ENCODE data around the gene KCTD4. TPM values are rescaled to one million over a fixed set of nuclear protein-coding genes. Genes with fewer than 3 reads are reported as not detected.
A peak's percentile ranks its signal among the peaks of the same experiment; 100 is the strongest.

The KCTD4 gene
- total and polyA plus RNA-seq, 2 experiments from 2014 or later = 0.21 to 0.23 TPM

- no peak for TF ChIP-seq EZH2phosphoT487 (IDR thresholded peaks at IDR 0.05; ENCODE audit: low read depth, severe bottlenecking, unreplicated experiment)
- no peak for TF ChIP-seq CTCF (IDR thresholded peaks at IDR 0.05; ENCODE audit: poor library complexity)
- no peak for TF ChIP-seq EZH2 (IDR thresholded peaks at IDR 0.05; ENCODE audit: borderline replicate concordance)
- Histone ChIP-seq H3K4me2 (no peak overlapping the region), H3K4me3 (no peak overlapping the region), H3K79me2 (peaks cover 16% of the 10 kb centered on the region), H4K20me1 (ENCODE audit: insufficient read depth, poor library complexity, severe bottlenecking) (no peaks in the 10 kb centered on the region), H3K9me2 (replicated peaks; ENCODE audit: insufficient read depth) (no peaks in the 10 kb centered on the region), H3K27me3 (no peaks in the 10 kb centered on the region), H3K4me1 (ENCODE audit: insufficient read depth) (peaks cover 10% of the 10 kb centered on the region), H3K36me3 (replicated peaks; ENCODE audit: insufficient read depth, low read depth) (no peaks in the 10 kb centered on the region), H2AFZ (no peak overlapping the region), H3K27ac (no peak overlapping the region), H3K9me3 (ENCODE audit: low read depth) (no peaks in the 10 kb centered on the region)
- DNase-seq (ENCODE audit: low spot score) = no peak
- 97% methylated on average over 7 of the region's 7 CpGs for WGBS (ENCODE audit: low lambda C conversion rate, missing lambda C conversion rate)
These were observed 19.9 kb downstream of the KCTD4 start for GRCh38 chr13:45180713-45181601.

- no peak overlapping the region for H3K4me3 ChIP-seq
- no peak overlapping the region for H2AFZ ChIP-seq
- DNase-seq (ENCODE audit: low spot score) = no peak
- peaks cover 10% of the 10 kb centered on the region for H3K4me1 ChIP-seq (ENCODE audit: insufficient read depth)
- H3K79me2 ChIP-seq = peaks cover 19% of the 10 kb centered on the region
- TF ChIP-seq EZH2phosphoT487 (IDR thresholded peaks at IDR 0.05; ENCODE audit: low read depth, severe bottlenecking, unreplicated experiment) (no peak), CTCF (IDR thresholded peaks at IDR 0.05; ENCODE audit: poor library complexity) (no peak), EZH2 (IDR thresholded peaks at IDR 0.05; ENCODE audit: borderline replicate concordance) (no peak)
- H3K27me3 ChIP-seq = no peaks in the 10 kb centered on the region
- no peaks in the 10 kb centered on the region for H3K9me2 ChIP-seq (replicated peaks; ENCODE audit: insufficient read depth)
- H3K4me2 ChIP-seq = no peak overlapping the region
- H3K9me3 ChIP-seq (ENCODE audit: low read depth) = no peaks in the 10 kb centered on the region
- H3K27ac ChIP-seq = peak overlapping the region; percentile 68
- no peaks in the 10 kb centered on the region for H3K36me3 ChIP-seq (replicated peaks; ENCODE audit: insufficient read depth, low read depth)
- no peaks in the 10 kb centered on the region for H4K20me1 ChIP-seq (ENCODE audit: insufficient read depth, poor library complexity, severe bottlenecking)
- WGBS (ENCODE audit: low lambda C conversion rate, missing lambda C conversion rate) = 98% methylated on average over 3 of the region's 3 CpGs
These were observed 20.5 kb downstream of the KCTD4 start for GRCh38 chr13:45180303-45180702.

- H3K9me3 ChIP-seq (ENCODE audit: low read depth) = no peaks in the 10 kb centered on the region
- H3K4me2 ChIP-seq = peak overlapping the region; percentile 23
- no peaks in the 10 kb centered on the region for H3K36me3 ChIP-seq (replicated peaks; ENCODE audit: insufficient read depth, low read depth)
- no peak for DNase-seq (ENCODE audit: low spot score)
- H3K4me3 ChIP-seq = no peak overlapping the region
- TF ChIP-seq EZH2phosphoT487 (IDR thresholded peaks at IDR 0.05; ENCODE audit: low read depth, severe bottlenecking, unreplicated experiment) (no peak), CTCF (IDR thresholded peaks at IDR 0.05; ENCODE audit: poor library complexity) (no peak), EZH2 (IDR thresholded peaks at IDR 0.05; ENCODE audit: borderline replicate concordance) (no peak)
- no peaks in the 10 kb centered on the region for H3K9me2 ChIP-seq (replicated peaks; ENCODE audit: insufficient read depth)
- H4K20me1 ChIP-seq (ENCODE audit: insufficient read depth, poor library complexity, severe bottlenecking) = no peaks in the 10 kb centered on the region
- H3K4me1 ChIP-seq (ENCODE audit: insufficient read depth) = peaks cover 10% of the 10 kb centered on the region
- peaks cover 19% of the 10 kb centered on the region for H3K79me2 ChIP-seq
- no peak overlapping the region for H2AFZ ChIP-seq
- H3K27me3 ChIP-seq = no peaks in the 10 kb centered on the region
- H3K27ac ChIP-seq = peak overlapping the region; percentile 68
These were observed 21.4 kb downstream of the KCTD4 start for GRCh38 chr13:45179428-45179827.

All from hepatocyte (in vitro differentiated cells).